ENCODE measurements around the gene PSMA1.
A peak's percentile ranks its signal among the peaks of the same experiment; 100 is the strongest.
"Not testable (repeated sequence)": the region's sequence is repeated elsewhere in the genome, so short reads cannot be mapped to it uniquely, and the experiment has no call there.

Gene PSMA1

DNA sequence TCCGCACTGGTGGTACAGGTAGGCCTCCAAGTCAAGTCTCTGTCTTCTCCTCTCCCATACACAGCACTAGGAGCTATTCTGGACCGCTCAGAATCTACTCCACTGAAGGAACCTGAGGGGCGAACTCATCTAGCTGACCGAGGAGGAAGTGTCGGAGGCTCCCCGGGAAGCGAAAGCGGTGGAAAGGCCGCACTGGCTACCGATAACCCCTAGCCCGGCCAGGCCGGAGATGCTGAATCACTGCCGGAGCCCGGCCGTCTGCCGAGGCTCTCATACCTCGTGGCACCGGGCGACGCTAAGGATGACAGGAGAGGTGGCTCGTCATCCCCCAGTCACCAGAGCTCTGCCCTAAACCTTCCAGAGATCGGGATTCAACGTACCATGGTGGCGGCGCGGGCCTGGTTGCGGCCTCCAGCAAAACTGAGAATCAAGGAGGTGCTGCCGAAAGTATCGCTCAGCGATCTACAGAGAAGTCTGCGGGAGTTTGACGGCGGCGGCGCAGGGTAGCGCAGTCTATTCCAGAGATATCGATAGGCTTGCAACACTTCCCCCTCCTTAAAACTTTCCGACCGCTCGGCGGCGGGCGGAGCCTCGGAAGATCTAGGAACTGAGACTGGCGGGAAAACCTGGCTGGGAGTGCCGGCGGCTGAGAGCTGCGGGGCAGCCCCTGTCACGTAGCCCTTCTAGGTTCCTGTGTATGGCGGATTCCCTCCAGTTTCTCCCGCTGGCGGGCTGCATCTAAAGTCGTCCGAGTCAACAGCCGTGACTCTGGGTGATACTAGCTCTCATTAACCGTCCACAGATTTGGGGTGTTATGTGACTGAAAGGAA is at the start of gene PSMA1:
Gene PSMA1, minus strand, starts transcription at position 470 of the 830 bp plus-strand sequence. Its CDS starts 87 bp downstream, at position 383.
- DNase-seq = peak; percentile 41 to 94 (median 87)

DNA sequence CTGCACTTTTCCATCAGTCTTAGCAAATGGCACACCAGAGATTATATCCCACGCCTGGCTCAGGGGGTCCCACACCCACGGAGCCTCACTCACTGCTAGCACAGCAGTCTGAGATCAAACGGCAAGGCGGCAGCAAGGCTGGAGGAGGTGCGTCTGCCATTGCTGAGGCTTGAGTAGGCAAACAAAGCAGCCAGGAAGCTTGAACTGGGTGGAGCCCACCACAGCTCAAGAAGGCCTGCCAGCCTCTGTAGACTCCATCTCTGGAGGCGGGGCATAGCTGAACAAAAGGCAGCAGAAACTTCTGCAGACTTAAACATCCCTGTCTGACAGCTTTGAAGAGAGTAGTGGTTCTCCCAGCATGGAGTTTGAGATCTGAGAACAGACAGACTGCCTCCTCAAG is 49.3 kb upstream of the PSMA1 start:
- DNase-seq = not testable (repeated sequence)

DNA sequence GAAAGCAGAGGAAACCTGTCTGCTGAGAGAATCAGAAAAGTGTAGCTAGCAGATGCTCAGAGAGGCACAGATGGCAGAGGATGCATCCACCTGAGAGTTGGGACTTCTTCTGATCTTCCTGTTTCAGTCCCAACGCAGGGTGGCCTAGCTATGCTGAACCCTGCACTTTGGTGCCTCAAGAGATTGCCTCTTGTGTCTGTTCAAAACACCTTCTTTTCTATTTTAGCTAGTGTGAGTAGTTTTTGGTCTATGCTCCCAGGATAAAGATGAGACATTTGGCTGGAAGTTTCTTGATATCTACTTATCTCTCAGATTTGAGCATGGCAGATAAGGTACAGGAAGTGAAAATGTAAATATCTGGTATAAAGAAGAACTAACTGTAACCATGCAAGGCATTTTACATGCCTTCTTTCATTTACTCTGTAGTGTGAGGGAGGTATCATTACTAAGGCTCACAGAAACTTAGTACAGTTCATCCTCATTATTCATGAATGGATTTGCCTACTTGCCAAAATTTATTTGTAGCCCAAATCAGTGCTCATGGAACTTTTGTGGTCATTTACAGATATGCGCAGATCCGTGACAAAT is 47.0 kb upstream of the PSMA1 start:
- no peak for DNase-seq

DNA sequence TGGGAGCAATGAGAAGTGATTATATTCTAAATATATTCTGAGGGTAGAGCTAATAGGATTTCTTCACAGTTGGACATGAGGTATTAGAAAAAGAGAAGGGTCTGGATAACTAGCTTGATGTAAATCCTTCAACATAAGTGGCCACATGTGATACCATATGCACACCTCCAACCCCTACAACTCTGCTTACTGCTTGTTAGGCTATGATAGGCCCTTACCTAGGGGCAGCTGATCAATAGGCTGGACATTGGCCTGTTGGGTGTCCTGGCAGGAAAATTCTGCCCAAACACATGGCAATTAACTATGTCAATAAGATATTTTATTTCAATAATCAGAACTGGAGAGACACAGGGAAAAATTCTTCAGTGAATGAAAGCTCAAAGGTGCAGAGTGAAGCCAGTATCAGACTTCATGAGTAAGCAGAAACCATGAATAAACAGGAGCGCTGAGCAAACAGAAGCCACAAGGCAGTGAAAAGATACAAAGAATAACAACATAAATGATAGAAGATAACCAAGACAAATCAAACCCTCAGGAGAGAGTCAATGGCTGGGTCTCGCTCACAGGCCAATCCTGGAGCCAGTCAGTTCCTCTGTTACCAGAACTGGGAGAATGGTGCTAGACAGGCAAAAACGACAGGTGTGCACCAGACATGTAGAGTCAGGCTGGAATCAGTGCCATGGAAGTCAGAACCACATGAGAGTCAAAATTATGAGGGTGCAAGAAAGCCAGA is 46.3 kb upstream of the PSMA1 start:
- DNase-seq = no peak

DNA sequence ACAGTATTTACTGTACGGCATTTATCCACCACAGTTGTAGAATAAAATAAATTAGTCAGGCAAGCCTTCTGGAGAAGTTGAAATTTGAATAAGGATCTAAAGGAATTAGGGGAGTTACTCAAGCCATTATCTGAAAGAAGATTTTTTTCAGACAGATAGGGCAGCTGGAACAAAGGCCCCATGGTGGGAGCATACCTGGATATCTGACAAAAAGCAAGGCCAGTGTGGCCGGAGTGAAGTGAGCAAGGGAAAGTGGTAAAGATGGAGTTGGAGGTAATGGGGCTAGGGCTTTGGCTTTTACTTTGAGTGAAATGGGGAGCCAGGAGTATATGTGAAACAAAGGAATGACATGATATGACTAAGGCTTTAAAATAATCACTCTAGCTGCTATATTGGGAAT is 45.7 kb upstream of the PSMA1 start:
- DNase-seq = peak in 1 of 14 donors; percentile 20

DNA sequence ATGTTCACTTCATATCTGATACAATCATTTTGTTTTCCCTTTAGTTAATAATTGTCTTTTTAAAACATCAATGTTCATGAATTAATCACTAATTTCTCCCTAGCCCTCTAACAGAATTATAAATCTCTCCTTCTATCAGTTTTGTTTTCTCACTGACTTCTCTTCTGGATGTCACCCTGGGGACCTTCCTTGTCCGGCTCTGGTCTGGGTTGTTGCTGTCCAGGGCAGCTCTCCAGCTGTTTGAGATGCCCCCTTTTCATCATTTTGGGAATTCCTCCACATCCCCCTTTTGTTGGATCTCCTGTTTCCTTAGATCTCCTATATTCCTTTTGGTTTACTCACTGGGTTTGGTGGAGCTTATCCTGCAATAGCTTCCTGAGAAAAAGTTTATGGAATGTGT is 35.6 kb upstream of the PSMA1 start:
- no peak for DNase-seq

DNA sequence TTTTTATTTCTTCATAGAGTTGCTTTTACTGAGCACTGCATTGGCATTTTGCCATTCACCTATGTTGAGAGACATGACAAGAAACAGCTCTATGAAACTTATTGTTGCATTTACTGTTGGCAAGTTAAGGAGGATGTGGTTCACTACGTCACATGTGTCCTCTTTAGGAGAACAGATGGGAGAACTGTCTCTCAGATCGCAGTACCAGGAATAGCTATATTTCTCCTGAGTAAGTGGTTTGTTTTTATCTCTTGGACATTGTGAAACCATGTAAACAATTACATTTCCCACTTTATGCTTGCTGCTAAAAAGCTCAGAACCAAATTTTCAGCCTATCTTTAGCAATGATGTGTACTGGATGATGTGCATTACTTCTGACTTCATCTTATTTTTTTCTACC is 34.8 kb upstream of the PSMA1 start:
- DNase-seq = peak in 1 of 14 donors; percentile 85

DNA sequence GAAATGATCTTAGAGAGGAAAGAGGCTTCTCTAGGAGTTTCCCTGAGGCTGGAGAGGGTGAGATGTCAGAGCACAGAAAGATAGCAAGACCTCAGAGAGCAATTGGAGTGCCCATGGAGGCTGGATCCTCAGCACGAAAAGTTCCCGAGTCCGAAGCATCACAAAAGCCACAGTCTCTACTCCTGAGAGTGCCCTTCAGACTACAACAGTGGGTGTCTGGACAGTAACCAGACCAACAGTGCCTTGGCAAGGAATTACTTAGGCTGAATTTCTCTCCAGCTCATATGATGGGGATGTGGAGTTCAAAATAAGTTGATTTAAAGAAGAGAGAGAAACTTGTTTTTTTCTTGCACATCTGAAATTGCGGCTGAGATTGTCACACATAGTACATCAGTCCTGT is 31.9 kb upstream of the PSMA1 start:
- DNase-seq = peak in 1 of 14 donors; percentile 53

DNA sequence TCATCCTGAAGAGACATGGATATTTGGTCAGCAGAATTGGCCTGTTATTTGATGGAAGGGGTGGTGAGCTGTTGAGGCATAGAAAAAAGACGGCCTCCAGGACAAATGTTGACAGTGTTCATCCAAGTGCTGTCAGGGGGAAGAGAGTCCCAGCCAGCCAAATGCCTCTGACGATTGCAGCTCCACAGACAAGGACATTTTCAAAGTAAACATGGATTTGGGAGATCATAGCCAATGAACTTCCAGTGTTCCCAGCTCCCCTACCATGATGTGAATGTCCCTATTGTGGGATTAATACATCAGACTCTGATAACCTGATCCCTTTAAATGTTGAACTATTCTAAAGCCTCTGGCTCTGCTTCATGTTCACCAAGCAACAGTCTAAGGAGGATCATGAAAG is 31.2 kb upstream of the PSMA1 start:
- DNase-seq = peak in 1 of 14 donors; percentile 73

DNA sequence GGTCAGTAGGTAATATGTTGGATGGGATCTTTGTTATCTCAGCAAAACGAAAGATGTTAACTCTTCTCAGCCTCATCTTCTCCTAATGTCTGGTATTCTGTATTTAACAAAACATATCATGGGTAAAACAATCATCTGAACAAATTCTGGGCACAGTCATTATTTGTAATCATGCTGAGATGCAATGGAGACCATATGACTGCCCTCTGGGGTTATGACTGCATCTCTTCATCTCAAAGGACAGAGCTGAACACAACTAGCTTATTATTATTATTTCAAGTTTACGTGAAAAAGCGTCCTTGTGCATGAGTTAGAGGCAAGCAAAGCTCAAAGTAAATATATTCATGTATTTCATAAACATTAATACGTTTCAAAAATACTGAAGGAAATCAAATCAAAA is 29.7 kb upstream of the PSMA1 start:
- DNase-seq = peak in 1 of 14 donors; percentile 15

DNA sequence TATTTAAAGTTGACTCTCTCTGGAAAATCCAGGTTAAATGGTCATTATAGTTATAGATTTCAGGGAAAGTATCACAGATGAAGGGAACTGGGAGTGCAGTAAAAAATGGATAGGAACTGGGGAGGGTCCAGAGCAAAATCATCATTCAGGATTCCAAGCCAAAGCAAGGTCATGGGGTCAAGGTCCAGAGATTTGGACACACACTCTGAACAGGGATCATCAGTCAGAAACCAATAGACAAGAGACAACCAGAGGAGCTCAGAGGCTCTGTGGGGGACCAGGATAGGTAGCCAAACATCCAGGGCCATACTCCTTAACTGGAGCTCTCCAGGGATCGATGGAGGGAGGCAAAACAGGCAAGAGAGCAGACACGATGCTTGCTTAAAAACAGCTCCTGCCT is 27.3 kb upstream of the PSMA1 start:
- no peak for DNase-seq

DNA sequence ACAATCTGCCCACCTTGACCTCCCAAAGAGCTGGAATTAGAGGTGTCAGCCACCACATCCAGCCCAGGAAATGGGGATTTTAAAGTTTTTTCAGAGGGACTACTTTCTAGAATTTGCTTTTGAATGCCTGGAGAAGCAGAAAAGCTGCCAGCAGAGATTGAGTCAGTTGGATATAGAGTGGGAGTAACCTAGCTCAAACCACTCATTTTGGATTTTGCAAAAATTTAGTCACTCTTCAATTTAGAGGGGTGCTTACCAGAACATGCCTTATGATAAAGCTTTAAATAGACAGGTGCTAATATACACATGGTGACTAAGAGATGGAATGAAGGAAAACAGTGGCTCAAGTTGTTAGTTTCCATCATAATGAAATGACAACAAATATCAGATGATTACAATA is 26.5 kb upstream of the PSMA1 start:
- DNase-seq = no peak

DNA sequence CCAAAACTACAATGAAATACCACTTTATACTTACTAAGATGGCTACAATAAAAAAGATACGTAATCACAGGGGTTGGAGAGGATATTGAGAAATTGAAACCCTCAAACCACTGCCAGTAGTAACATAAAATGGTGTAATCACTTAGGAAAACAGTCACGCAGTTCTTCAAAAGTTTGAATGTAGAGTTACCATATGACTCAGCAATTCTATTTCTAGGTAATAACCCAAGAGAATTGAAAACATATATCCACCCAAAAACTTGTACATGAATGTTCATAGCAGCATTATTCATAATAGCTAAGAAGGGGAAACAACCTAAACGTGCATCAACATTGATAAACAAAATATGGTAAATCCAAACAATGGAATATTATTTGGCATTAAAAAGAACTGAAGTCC is 24.4 kb upstream of the PSMA1 start:
- no peak for DNase-seq

DNA sequence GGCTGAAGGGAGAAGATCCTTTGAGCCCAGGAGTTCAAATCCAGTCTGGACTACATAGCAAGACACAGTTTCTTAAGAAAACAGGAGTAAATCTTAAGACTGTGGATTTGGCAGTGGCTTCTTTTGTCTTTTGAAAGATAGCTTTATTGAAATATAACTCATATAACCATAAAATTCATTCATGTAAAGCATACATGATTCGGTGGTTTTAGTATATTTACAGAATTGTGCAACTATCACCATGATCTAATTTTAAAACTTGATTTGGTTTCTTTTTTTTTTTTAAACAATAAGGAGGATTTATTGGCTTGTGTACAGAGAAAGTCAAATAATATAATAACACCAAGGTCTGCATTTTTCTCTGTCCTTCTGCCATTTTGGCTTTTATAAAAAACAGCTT is 23.1 kb upstream of the PSMA1 start:
- no peak for DNase-seq

DNA sequence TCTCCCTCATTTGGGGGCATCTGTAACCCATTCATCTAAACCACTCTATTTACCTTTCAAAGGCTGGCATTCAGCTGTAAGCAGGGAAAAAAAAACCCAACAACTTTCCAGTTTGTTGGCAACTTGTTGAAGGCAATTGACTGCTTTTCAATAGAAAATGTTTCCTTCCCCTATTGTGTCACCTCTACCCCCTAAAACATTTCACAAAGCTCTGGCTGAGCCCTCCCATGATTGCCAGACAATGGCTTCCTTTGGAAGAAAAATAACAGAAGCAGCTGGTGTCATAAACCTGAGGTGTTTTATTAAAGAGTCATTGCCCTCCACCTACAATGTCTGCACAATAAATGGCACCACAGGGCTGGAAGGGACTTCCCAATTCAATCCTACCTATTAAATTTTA is 22.1 kb upstream of the PSMA1 start:
- DNase-seq = no peak

DNA sequence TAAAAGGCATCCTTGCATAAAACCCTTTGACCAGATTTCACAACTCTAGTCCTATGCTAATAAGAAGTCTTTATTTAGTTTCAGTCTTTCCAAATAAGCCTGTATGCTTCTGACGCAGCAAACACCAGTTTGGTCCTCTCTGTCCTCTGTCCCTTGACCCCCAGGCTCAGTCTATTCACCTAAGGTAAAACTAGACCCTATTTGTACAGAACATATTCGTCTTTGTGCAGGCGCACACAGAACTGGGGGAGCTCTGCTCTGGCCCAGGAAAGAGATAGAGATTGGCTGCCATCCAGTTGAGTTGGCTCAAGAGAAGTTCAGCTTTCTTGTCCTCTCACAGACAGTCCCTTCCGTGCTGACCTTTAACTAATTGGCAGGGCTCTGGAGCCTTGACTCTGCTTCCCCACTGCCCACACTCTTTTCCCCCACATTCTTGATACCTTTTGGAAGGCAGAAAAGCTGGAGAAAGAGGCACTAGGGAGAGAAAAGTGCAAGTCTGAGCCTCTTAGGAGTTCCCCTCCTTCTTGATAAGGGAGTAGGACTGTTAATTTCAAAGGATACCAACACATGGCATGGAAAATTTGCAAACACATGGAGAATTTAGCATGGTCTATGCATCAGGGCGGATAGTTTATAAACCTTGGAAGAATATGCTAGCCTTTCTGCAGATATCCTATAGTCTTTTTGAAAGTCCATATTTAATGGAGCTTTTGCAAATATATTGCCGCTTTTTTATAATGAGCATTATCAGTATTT is 21.2 kb upstream of the PSMA1 start:
- peak in 8 of 14 donors; percentile 19 to 79 (median 28) for DNase-seq

DNA sequence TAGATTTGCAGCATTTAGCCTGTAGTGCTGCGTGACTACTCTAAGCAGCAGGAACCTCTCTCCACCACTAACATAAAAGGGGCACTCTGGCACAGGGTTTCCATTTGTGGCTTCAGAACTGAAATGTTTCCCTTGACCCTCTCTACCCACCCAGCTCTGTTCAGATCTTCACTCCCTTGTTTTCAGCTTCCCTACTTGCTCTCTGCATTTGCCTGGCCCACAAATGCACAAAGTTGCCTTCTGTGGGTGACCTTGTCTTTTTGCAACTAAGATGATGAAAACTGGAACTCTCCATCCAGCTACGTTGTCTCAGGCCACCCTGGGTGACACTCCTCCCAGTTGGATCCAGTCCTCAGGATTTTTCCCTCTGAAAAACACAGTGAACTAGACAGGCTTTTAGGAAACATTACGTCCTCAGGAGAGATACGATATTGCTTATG is 19.8 kb upstream of the PSMA1 start:
- peak in 2 of 14 donors; percentile 4 to 79 for DNase-seq

DNA sequence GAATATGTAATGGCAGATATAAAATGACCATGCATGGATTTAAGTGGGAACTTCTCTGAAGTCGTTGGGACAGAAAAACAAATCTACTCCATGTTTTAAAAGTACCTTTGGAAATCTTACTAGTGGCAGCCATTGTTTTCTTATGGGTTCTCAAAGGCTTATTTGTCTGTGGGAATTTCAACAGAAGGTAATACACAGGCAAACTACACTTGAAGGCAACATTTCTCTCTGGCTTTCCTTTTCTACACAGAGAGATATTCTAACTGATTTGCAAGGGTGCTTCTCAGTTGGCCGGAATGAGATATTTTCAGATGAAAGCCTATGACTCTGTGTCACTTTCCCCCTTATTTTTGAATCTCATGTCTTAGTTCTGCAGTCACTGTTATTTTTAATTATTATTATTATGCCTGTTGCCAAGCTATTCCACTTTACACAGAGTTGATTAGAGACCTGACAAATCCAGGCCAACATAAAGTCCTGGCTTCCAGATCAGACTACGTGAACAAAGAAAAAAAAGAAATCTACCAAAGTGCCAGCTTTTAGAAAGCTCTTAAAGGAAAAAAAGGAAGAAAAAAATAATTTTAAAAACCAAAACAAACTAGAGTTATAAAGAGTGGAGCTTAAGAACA is 18.9 kb upstream of the PSMA1 start:
- DNase-seq = no peak

DNA sequence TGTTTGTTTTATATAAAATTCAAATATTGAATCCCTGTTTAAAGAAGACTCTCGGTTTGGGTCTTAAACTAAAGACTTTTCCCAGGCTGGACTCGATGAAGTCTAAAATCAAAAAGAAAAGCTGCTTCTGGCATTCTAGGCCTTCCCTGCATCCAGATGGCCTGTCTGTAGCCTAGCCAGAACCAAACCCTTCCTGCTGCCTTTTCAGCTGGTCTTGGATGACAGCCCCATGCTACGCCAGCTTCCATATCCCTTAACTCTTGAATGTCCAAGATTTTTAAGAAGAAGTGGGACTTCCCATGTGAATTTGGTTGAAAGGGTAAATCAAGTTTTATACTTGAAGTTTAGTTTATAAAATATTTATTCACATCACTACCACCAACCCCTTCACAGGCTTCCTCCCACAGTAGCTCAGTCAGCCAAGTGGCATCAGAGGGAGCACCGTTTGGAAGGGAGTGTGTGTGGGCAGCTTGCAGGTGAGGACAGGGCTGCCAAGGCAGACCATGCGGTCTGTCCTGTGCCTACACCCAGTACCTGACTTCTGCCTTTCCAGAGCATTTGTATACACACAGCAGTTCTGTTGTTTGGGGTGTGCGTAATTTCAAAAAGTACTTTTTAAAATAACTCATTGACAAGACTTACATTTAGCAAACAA is 18.2 kb upstream of the PSMA1 start:
- peak in 3 of 14 donors; percentile 37 to 99 (median 49) for DNase-seq

DNA sequence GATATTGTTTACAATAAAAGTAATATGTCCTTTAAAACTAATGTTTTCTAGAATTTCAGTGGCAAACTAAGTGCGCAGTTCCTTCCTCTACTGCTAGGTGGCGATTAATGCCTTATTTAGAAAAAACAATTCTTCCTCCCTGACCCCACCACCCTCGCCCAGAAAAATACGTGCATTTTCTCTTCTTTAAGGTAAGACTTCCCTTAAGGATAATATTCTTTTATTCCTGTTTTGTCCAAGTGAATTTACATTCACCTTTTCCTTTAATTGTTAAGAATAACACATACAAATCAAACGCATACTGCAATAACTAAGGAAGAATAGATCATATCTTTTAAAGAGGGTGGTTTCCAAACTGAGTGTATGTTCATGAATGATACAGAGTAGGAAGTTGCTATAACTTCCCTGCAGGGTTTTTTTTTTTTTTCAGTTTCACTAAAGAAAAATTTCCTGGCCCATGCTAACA is 17.0 kb upstream of the PSMA1 start:
- peak in 1 of 14 donors; percentile 51 for DNase-seq

DNA sequence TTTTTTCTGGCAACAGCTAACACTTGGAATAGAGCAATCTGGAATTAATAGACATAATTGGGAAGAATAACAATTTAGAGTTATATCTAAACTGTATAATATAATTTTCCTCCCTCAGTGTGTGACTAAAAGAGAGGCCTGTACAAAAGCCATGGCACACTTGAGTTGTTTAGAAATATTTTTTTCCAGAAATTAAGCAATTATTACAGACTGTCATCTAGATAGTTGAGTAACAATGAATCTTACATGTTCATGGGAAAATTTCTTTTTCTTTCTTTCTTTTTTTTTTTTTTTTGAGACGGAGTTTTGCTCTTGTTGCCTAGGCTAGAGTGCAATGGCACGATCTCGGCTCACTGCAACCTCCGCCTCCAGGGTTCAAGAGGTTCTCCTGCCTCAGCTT is 15.0 kb upstream of the PSMA1 start:
- not testable (repeated sequence) for DNase-seq
